GM21423 (cell line): Measurements from ENCODE around the gene ALOX5AP.

Source experiments
- ATAC-seq: cut with Tn5 transposase; IDR thresholded peaks from one replicate; pipeline ENCODE4 v1.9.1; 2021; ENCODE audit warnings: mild to moderate bottlenecking, moderate library complexity; ENCODE audit not compliant: unreplicated experiment

The ALOX5AP gene

DNA sequence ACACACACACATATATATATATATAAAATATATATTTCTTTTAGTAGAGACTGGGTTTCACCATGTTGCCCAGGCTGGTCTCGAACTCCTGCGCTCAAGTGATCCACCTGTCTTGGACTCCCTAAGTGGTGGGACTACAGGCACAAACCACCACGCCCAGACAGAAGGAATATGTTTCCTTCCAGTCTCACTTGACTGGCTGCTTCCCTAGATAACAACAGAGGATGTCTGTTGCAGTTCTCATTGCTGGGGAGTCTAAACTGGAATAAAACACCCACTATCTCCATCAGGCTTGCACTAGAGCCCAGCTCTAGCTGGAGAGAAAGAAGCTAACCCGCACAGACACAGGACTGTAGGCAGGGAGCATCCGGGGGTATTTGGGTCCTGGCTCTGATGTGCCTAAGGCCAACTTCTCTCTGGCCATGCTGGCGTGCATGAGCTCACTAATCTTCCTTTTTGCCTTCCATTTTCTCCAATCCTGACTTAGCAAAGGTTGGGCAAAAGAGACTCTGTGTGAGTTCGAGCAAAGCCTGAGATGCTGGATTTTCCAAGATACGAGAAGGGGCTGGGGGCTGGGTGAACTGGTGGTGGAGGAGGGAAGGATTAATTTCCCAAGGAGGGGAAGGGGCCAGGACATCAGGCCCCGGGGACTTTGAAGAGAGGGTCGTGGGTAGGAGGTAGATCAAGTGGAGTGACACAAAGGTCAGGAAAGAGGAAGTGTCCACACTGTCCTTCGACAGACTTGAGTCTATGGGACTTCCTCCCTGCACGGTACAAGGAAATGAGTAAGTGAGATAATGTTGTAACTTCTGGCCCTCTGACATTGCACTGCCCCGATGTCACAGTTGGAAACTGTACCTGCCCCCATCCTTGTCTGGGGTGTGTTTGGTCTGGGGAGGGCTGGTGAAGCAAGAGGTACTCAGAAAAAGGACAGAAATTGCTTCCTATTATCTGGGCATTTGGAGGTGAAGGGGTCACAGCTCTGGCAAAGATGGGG, 22.5 kb upstream of the ALOX5AP start:
- no peak for ATAC-seq

DNA sequence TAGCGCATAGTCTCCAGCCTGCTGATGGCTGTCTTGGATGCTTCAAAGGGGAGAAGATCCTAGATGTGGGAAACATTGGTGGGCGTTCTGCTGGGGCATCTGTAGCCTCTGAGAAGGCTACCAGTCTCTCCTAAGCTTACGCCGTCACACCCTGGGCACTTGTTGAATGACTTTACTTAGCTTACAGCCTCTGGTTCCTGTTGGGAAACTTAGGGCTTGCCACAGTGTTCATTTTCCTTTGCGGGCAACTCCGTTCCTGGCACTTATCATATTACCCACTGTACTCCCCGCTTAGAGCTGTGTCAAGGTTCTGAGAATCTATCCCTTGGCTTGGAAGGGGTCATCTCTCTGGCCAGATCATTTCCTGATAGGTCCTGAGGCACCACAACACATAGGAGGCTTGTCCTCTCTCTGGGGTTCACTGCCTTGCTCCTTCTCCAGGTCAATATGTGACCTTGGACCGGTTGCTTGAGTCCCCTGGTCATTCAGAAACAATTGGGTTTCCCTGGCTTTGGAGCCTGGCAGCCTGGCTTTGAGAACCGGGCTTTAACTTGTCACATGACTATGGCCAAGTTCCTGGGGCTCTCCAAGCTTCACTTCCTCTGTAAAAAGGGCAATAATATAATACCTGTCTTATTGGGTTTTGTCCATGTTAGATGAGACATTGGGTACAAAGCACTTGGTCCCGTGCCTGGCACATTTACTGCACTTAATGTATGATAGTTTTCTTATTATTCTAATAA, 20.5 kb upstream of the ALOX5AP start:
- no peak for ATAC-seq

GRCh38 chr13:30715372-30715756, 20.0 kb upstream of the ALOX5AP start:
- no peak for ATAC-seq

- ATAC-seq: no peak
These were observed 19.5 kb upstream of the ALOX5AP start for GRCh38 chr13:30715837-30716236.

DNA sequence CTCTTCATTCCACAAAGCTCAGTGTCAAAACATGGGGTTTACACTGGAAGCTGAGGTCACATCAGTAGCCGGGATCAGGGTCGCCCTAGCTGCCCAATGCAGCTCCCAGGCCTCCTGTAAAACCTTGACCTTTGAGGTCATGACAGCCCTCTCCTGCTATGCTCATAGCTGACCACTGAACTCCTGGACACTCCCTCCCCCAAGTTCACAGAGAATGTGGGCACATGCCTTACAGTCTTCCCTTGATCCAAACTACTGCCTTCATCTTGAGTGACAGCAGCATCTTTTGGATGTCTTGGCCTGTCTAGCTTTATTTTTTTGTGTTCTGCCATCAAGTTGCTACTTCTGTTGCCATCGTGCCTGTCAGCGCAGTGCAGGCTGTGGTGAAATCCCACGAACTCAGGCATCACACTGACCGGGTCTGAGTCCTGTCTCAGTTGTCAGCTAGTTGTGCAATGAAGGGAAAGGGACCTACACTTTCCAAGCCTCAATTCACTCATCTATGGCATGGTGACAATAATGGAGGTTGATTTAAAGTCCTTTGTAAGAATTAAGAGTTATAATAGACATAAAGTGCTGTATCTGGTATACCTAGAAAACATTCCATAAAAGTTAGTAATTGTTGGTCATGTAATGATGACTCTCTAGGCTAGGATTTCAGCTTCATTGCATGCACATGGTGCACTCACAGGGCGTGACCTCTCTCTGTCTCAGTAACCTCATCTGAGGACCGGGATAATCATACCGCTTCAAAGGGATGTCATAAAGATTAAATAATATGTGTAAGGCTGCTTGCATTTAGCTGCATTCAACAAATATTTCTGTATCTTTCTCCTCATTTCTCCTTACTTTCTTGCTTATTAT, 16.4 kb upstream of the ALOX5AP start:
- no peak for ATAC-seq

- no peak for ATAC-seq
These were observed 15.8 kb upstream of the ALOX5AP start for GRCh38 chr13:30719525-30719914.

DNA sequence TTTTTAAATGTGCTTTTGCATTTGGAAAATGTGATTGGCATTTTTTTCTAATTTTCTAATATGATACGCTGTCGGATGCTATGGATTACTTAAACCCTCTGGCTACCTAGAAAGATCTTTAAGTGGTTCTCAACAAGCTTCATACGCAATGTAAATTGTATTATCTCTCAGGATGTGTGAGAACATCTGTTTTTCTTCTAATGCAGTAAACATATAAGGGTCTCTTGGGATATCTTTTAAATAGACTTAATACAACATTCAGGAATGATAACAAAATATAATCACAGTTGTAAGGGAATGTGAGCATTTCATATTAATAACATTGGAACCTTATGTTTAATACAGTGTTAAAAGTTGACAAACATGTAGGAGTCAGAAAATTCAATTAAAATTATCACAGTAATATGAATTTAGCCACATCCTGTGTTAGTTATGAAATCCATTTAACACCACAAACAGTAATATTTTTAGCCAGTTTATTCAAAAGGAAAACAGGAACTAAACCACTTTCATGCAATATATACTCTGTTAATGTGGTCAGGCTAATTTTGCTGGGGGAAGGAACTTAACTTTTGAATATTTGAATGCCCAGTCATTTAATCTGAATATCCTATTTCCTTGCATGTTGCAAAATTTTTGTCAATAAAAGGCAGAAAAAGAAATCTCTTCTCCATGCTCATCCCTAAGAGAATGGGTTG, 15.0 kb upstream of the ALOX5AP start:
- ATAC-seq: peak; percentile 80

DNA sequence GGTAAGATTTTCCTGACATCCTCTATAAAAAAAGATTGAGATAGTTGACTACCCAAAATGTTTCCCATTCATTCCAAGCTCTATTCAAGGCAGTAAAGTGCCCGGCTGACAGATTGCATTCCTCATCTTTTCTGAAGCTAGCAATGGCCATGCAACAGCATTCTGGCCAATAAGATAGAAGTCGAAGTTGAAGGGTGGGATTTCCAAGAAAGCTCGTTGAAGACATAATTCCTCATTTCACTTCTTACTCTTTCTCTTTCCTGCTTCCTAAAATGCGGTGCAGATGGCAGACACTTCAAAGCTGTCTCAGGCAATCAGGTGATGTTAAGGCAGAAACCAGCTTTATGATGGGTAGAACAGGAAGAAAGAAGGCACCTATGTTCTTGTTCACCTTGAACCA, 13.4 kb upstream of the ALOX5AP start:
- ATAC-seq: no peak

DNA sequence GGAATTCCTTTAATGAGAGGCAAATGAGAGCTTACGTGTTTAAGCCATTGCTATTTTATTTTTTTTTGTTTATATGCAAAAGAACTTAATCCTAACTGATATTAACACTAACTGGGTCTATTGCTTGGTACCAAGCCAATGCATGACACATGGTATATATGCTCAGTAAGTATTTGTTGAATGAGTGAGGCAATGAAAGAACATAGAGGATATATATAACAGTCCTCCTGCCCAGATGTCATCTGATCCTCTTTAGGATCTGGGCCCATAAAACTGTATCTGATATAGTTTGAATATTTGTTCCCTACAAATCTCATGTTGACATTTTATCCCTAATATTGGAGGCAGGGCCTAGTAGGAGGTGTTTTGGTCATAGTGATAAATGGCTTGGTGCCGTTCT, 13.0 kb upstream of the ALOX5AP start:
- ATAC-seq: no peak

DNA sequence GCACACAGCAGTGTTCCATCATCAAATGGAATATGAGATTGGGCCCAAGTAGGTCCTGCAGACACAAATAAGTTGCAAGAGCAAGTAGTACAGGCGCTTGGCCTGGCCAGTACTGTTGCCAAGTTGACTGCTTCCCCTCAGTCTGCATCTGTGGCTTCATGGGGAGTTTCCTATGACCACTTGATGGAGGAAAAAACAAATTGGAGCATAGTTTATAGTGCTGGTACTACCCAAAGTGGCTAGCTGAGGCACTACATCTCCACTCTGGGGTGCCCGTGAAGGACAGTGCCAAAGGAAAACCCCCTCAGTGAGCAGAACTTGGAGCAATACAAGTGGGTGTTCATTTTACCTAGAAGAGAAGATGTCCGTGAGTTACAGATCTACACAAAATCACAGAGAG, 10.6 kb upstream of the ALOX5AP start:
- no peak for ATAC-seq

DNA sequence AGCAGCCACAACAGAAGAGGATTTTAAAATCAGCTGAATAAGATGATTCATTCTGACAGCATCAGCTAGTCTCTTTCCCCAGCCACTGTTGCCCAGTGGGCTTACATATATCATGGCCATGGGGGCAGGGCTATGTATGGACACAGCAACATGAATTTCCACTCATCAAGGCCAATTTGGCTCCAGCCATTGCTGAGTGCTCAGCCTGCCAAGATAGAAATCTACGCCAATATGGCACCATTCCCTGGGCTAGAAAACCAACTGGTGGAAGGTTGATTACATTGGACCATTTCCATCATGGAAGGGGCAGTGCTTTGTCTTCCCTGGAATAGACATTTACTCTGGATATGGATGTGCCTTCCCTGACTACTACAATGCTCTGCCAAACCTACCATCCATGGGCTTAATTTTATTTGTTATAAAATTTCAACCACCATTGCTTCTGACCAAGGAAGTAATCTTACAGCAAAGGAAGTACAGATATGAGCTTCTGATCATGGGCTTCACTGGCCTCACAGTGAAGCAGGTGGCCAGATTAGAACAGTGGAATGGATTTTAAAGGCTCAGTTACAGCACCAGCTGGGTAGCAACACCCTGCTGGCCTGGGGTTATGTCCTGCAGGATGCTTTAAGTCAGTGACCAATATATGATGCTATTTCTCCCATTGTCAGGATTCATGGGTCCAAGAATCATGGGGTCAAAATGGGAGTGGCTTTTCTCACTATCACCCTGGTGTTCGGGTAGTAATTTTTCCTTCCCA, 9.8 kb upstream of the ALOX5AP start:
- no peak for ATAC-seq

- no peak for ATAC-seq
These were observed 9.2 kb upstream of the ALOX5AP start for GRCh38 chr13:30726192-30726591.

DNA sequence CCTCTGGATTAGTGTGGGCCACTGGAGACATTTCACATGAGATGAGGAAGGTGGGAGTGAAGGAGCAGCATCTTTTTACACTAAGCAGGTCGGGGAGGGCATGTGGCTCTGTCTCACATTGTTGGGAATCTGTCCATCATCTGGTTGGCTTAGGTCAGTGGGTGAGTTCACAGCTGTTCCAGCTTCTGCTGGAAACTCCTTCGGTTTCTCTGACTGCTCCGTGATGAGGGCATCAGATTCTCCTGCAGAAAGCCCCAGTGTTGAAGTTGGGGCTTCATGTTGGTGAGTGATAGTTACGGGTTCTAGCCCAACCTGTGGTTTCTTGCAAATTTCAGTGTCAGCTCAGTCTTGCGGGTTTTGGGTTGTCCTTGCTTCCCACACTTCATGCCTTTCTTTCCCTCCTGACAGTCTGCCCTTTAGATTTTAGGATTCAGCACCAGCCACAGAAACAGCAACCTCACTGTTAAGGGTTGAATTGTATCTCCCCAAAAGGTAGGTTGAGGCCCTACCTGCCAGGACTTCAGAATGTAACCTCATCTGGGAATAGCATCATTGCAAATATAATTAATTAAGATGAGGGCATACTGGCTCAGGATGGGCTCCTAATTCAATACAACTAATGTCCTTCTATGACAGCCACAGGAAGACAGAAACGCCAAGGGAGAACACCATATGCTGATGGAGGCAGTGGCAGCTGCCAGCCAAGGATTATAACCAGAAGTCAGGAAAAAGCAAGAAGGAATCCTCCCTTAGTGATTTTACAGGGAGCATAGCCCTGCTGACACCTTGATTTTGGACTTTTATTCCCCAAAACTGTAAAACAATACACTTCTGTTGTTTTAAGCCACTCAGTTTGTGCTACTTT, 7.6 kb upstream of the ALOX5AP start:
- no peak for ATAC-seq

DNA sequence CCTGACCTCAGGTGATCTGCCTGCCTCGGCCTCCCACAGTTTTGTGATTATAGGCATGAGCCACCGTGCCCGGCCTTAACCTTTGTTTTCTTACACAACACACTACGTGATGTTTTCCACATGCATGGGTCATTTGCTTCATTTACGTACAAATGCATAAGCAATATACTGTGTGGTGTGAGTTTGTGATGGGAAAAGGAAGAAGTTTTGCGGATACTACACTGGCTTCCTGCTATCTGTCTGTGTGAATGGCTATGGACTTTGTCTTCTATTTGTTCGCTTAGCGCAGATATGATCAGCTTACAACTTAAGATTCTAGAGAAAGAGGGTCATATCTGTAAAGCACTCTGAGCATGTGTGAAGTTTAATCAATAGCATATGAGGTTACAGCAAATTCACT, 5.5 kb upstream of the ALOX5AP start:
- ATAC-seq: no peak

- ATAC-seq: no peak
These were observed 4.8 kb upstream of the ALOX5AP start for GRCh38 chr13:30730526-30730925.

- ATAC-seq: no peak
These were observed 3.8 kb upstream of the ALOX5AP start for GRCh38 chr13:30731361-30732045.

DNA sequence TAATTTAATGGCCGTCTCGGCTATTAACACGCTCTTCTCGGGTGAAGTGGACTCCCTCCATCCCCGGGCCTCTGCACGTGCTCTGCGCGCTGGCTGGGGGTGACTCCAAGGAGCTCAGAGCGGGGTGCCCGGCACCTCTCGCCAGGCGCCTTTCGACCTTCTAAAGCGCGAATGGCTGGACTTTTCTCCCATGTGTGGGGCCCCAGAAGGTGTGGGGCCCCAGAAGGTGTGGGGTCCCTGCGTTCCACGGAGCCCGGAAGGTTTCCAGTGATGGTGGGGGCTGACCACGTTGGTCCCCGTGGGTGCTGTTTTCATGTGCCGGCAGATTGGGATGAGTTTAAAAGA, 3.3 kb upstream of the ALOX5AP start:
- ATAC-seq: no peak

DNA sequence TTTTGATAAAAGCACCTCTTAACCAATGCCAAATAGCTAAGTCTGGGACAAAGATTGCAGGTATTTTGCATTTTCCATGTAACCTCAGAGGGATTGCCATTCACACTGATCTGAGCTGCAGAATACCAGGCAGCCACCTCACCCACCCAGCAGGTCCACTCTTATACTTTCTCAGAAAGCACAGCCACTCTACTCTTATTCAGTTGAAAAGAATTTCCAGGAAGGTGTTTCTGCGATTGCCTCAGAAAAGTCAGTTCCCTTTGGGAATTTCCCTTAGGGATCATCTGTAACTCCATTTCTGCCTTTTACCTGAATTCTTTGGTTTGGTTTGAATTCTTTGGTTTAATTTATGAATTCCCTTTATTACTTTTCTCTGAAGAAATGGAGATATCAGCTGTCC, 904 bp upstream of the ALOX5AP start:
- ATAC-seq: no peak

DNA sequence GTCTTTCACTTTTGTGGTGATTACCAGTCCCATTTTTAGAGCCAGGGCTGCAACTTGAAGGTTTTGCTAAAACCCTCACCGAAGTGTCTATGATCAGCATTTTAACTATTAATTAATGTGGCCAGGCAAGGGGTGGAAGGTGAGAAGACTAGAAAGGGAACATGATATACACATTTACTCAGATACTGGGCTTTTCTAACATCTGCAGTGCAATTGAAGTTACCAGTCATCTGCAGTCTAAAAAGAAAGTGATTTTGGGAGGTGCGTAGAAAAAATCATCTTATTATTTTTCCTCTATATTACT, 481 bp downstream of the ALOX5AP start:
- ATAC-seq: peak; percentile 13
